Adrenal gland (tissue), 19 donors: ENCODE measurements around the gene CACNA1A. TPM values are rescaled to one million over a fixed set of nuclear protein-coding genes. Genes with fewer than 3 reads are reported as not detected.
A peak's percentile ranks its signal among the peaks of the same experiment; 100 is the strongest.

Experiments used
- DNase-seq, 7 donors: peaks; one replicate each; pipeline ENCODE4 v3.0.0-alpha.2; 2019 to 2020
- H3K27ac ChIP-seq, 5 donors: fragments of 200-600 bp; sonication (generic) in 4 of 5; 1 replicate in 3 of 5; 2 replicates in 2 of 5; pipeline versions ENCODE4 v1.5.1 to v1.8.0; 2016 to 2020; ENCODE audit warnings: mild to moderate bottlenecking in 1 of 5
- H3K27me3 ChIP-seq: fragments of 200-600 bp; 2 replicates; pipeline ENCODE4 v1.8.0; 2021
- H3K36me3 ChIP-seq, 2 donors: fragments of 200-600 bp; replicated peaks in 1 of 2; 1 replicate in 1 of 2; 2 replicates in 1 of 2; pipeline versions ENCODE4 v1.5.1 to v1.8.0; 2018 to 2022
- H3K4me1 ChIP-seq, 2 donors: fragments of 200-600 bp; replicated peaks in 1 of 2; 1 replicate in 1 of 2; 2 replicates in 1 of 2; pipeline versions ENCODE4 v1.5.1 to v1.8.0; 2018 to 2021
- H3K4me3 ChIP-seq, 4 donors: fragments of 200-600 bp; sonication (generic) in 3 of 4; one replicate each; pipeline ENCODE4 v1.5.1; 2016 to 2018
- H3K9me3 ChIP-seq, 3 donors: fragments of 200-600 bp; sonication (generic) in 1 of 3; replicated peaks in 1 of 3; 1 replicate in 2 of 3; 2 replicates in 1 of 3; pipeline versions ENCODE4 v1.5.1 to v1.8.0; 2016 to 2021
- CTCF ChIP-seq, 6 experiments: fragments of 450-650 bp in 4 of 6; fragments of 200-600 bp in 2 of 6; sonication (generic) in 1 of 6; IDR thresholded peaks; 1 replicate in 5 of 6; 2 replicates in 1 of 6; pipeline versions ENCODE4 v1.5.1 to v1.8.0; 2016 to 2021; ENCODE audit warnings: antibody characterized with exemption in 6 of 6, mild to moderate bottlenecking in 2 of 6, moderate library complexity in 1 of 6
- POLR2A ChIP-seq, 2 donors: fragments of 450-650 bp; IDR thresholded peaks; one replicate each; pipeline ENCODE4 v1.6.1; 2017; ENCODE audit warnings: antibody characterized with exemption in 2 of 2, mild to moderate bottlenecking in 2 of 2, moderate library complexity in 1 of 2
- WGBS, 4 donors: extraction: QIAGEN DNeasy Blood & Tissue Kit in 2 of 4; methylation state at CpG; one replicate each; pipeline versions ENCODE4 v1.1.5 to v1.1.7; 2013 to 2017; 5-methylcytosine and 5-hydroxymethylcytosine counted together
- intact Hi-C, 2 donors: fragments of 100-400 bp; cut with DNase I; formaldehyde crosslinking; loops; one replicate each; pipeline versions ENCODE4 v1.14.1 to v1.15.0; 2022 to 2023
- long read RNA-seq, 10 donors: library from polyadenylated mRNA in 3 of 10; unstranded in 2 of 10; stranded (forward) in 1 of 10; transcript quantifications; one replicate each; pipeline ENCODE4 v2.0.0 and lab custom pipeline, GENCODE V29; 2021 to 2026
- polyA plus RNA-seq, 3 donors: library from polyadenylated mRNA; stranded (reverse); fragments of 200-250 nt in 2 of 3; fragments of 350-450 nt in 1 of 3; fragmentation: Illumina TruSeq in 1 of 3; extraction: RNeasy Lipid Tissue Mini Kit (QIAGEN cat#74804) in 1 of 3; gene quantifications; one replicate each; pipeline ENCODE4 v1.2.3, GENCODE V29; 2013 to 2014
- total RNA-seq, 9 donors: library from RNA; depleted of rRNA in 4 of 9; stranded (reverse); fragments of >200 nt in 4 of 9; fragments of 120-200 nt in 1 of 9; fragmentation: NEBNext Ultra II Directional in 1 of 9; extraction: Animal tissue kit (Norgen Biotek cat#: 25700) in 1 of 9; gene quantifications; one replicate each; pipeline versions ENCODE4 v1.1.0 to v1.2.4, GENCODE V29; 2013 to 2023
- donor health status: healthy with polysubstance abuse.
- donor health status: Bipolar disorder and iron deficiency.
- donor health status: DM: yes; HTN: yes; CAD: no.
- donor health status: DM: no; HTN: no; CAD: no.
- donor health status: DM: no; HTN: no; CAD: no.
- donor health status: DM: yes; HTN: yes; CAD: no.

CACNA1A gene
- total RNA-seq (1 to 10 TPM in 5 of 9 donors, under 1 TPM in 3, not detected in 1; 0.28 to 9.7 (median 1.5) TPM), polyA plus RNA-seq (10 to 100 TPM in 1 of 3 donors, 1 to 10 TPM in 2; 5.7 to 35.4 (median 5.7) TPM)
- long read RNA-seq, donor 1: 0 reads
- long read RNA-seq, donor 2: 0 reads
- long read RNA-seq, donor 3, partial matches to known transcripts: 0 of 5 reads
- long read RNA-seq, donor 3, other reads (novel, unspliced or antisense): 0 of 5 reads
- long read RNA-seq, donor 4: 0 reads
- long read RNA-seq, donor 5, partial matches to known transcripts: 2 of 2 reads
- long read RNA-seq, donor 5, other reads (novel, unspliced or antisense): 0 of 2 reads
- long read RNA-seq, donor 6, partial matches to known transcripts: 1 of 4 reads
- long read RNA-seq, donor 6, other reads (novel, unspliced or antisense): 2 of 4 reads
- long read RNA-seq, donor 7: 0 reads
- long read RNA-seq, donor 8: 0 reads
- long read RNA-seq, donor 9: 0 reads
- long read RNA-seq, donor 10, partial matches to known transcripts: 0 of 1 reads
- long read RNA-seq, donor 10, other reads (novel, unspliced or antisense): 0 of 1 reads

DNA sequence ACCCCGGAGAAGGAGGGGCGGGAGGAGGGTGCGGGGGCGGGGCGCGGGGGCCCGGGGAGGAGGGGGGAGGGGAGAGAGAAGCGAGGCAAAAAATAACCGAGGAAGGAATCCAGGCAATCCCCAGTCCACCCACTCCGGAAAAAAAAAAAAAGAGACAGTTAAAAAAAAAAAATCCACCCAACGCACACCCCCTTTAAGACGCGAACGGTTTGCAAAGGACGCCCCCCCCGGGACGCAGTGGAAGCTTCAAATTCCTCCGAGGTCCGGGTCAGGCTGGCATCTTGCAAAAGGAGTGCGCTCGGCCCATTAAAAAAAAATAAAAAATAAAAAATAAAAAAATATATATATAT, at the start of gene CACNA1A:
Gene CACNA1A (minus strand): TSS at position 9 of the 350 bp plus-strand sequence. CDS start 255 bp downstream, outside the sequence.
- Histone ChIP-seq H3K4me1 (no peaks in the 10 kb centered on the region), H3K27me3 (peaks cover 34% of the 10 kb centered on the region), H3K36me3 (no peaks in the 10 kb centered on the region), H3K9me3 (no peaks in the 10 kb centered on the region), H3K27ac (no peak within 1 kb of the TSS), H3K4me3 (peak within 1 kb of the TSS in 1 of 4 donors; percentile 23)
- intact Hi-C loops: no loop called here
- 1% methylated on average over 14 to 21 of the region's 21 CpGs for WGBS, 4 donors
- no peak for DNase-seq
- TF ChIP-seq POLR2A (IDR thresholded peaks at IDR 0.05): no peak
- TF ChIP-seq CTCF (IDR thresholded peaks at IDR 0.05): no peak

- TF ChIP-seq CTCF (IDR thresholded peaks at IDR 0.05): no peak
- TF ChIP-seq POLR2A (IDR thresholded peaks at IDR 0.05): no peak
- 39 to 53% (median 42%) methylated on average over 10 of the region's 10 CpGs for WGBS, 4 donors
- no peaks in the 10 kb centered on the region for H3K4me1 ChIP-seq
- no peak overlapping the region for H3K27ac ChIP-seq
- H3K4me3 ChIP-seq: no peak overlapping the region
- no peak for DNase-seq
- no peaks in the 10 kb centered on the region for H3K9me3 ChIP-seq
- intact Hi-C loops: no loop called here
- no peaks in the 10 kb centered on the region for H3K27me3 ChIP-seq
- no peaks in the 10 kb centered on the region for H3K36me3 ChIP-seq
Measured at GRCh38 chr19:13554506-13555240, 48.4 kb upstream of the CACNA1A start.

GRCh38 chr19:13553880-13554400, 47.7 kb upstream of the CACNA1A start:
- Histone ChIP-seq H3K27ac (no peak overlapping the region), H3K9me3 (no peaks in the 10 kb centered on the region), H3K36me3 (no peaks in the 10 kb centered on the region), H3K4me1 (no peaks in the 10 kb centered on the region), H3K27me3 (no peaks in the 10 kb centered on the region), H3K4me3 (no peak overlapping the region)
- TF ChIP-seq POLR2A (IDR thresholded peaks at IDR 0.05): no peak
- no peak for TF ChIP-seq CTCF (IDR thresholded peaks at IDR 0.05)
- intact Hi-C loops: no loop called here
- no peak for DNase-seq
- WGBS, 4 donors: 80 to 94% (median 89%) methylated on average over 2 of the region's 2 CpGs

DNA sequence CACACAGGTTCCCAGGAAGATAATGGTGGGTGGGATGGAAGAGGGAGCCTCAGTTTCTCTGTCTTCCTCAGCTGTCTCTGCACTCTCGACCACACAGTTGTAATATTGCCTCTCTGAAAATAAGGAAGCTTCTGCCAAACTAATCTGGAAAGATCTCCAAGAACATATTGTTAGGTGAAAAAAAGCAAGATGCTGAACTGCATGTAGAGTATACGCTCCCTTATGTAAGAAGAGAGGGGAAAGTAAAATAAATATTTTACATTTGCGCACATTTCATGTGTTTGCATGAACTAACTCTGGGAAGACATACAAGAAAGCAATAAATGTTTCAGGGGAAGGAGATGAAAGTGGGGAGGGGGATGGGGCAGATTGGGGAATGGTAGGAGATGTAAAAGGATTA, 41.9 kb upstream of the CACNA1A start:
- TF ChIP-seq POLR2A (IDR thresholded peaks at IDR 0.05): no peak
- TF ChIP-seq CTCF (IDR thresholded peaks at IDR 0.05): no peak
- Histone ChIP-seq H3K4me1 (no peaks in the 10 kb centered on the region), H3K27me3 (no peaks in the 10 kb centered on the region), H3K4me3 (no peak overlapping the region), H3K27ac (no peak overlapping the region), H3K9me3 (peaks cover 0 to 6% (median 0%) of the 10 kb centered on the region in 3 donors), H3K36me3 (no peaks in the 10 kb centered on the region)
- DNase-seq: no peak
- intact Hi-C loops: no loop called here
- WGBS, 4 donors: 66 to 93% (median 71%) methylated on average over 3 of the region's 3 CpGs
